Lower lobe of right lung (tissue), 2 donors: ENCODE measurements around the gene RAB40A. TPM values are rescaled to one million over a fixed set of nuclear protein-coding genes. Genes with fewer than 3 reads are reported as not detected.
"Not testable (repeated sequence)": the region's sequence is repeated elsewhere in the genome, so short reads cannot be mapped to it uniquely, and the experiment has no call there.

Experiments
- ATAC-seq, 2 donors: fragments of 200-7000 bp; cut with Tn5 transposase; one replicate each; pipeline ENCODE4 v1.9.1; 2020 to 2022; ENCODE audit warnings: mild to moderate bottlenecking in 2 of 2, moderate library complexity in 2 of 2
- DNase-seq: peaks from one replicate; pipeline ENCODE4 v3.0.0-alpha.2; 2020
- H3K27ac ChIP-seq: fragments of 200-600 bp; one replicate; pipeline ENCODE4 v1.8.0; 2022
- H3K27me3 ChIP-seq: fragments of 200-600 bp; one replicate; pipeline ENCODE4 v1.8.0; 2022; ENCODE audit warnings: low read depth
- H3K36me3 ChIP-seq: fragments of 200-600 bp; one replicate; pipeline ENCODE4 v1.8.0; 2022; ENCODE audit warnings: mild to moderate bottlenecking
- H3K4me1 ChIP-seq: fragments of 200-600 bp; one replicate; pipeline ENCODE4 v1.8.0; 2022
- H3K4me3 ChIP-seq: fragments of 200-600 bp; one replicate; pipeline ENCODE4 v1.8.0; 2022; ENCODE audit warnings: mild to moderate bottlenecking
- H3K9me3 ChIP-seq: fragments of 200-600 bp; one replicate; pipeline ENCODE4 v1.8.0; 2022
- intact Hi-C: fragments of 100-400 bp; cut with DNase I; formaldehyde crosslinking; loops from one replicate; pipeline ENCODE4 v1.11.0; 2022
- total RNA-seq: library from RNA; stranded (reverse); fragmentation: NEBNext Ultra II Directional; extraction: Animal tissue kit (Norgen Biotek cat#: 25700); gene quantifications from one replicate; pipeline ENCODE4 v1.2.1, GENCODE V29; 2021
- TF ChIP-seq, protein P1 (sequence below): fragments of 200-600 bp; IDR thresholded peaks from one replicate; pipeline ENCODE4 v1.8.0; 2022; ENCODE audit warnings: antibody characterized with exemption, mild to moderate bottlenecking
- donor health status: DM: no; HTN: yes; CAD: no; lungs with severe emphysema.

RAB40A gene
- total RNA-seq, 1 donor from 2014 or later: 0.53 TPM

GRCh38 chrX:103498786-103499185, 20.5 kb downstream of the RAB40A start:
- Histone ChIP-seq H3K36me3 (no peaks in the 10 kb centered on the region), H3K27ac (no peak overlapping the region), H3K9me3 (no peaks in the 10 kb centered on the region), H3K4me1 (no peaks in the 10 kb centered on the region), H3K27me3 (no peaks in the 10 kb centered on the region), H3K4me3 (no peak overlapping the region)
- DNase-seq (no peak), ATAC-seq (no peak)
- TF ChIP-seq, protein P1, sequence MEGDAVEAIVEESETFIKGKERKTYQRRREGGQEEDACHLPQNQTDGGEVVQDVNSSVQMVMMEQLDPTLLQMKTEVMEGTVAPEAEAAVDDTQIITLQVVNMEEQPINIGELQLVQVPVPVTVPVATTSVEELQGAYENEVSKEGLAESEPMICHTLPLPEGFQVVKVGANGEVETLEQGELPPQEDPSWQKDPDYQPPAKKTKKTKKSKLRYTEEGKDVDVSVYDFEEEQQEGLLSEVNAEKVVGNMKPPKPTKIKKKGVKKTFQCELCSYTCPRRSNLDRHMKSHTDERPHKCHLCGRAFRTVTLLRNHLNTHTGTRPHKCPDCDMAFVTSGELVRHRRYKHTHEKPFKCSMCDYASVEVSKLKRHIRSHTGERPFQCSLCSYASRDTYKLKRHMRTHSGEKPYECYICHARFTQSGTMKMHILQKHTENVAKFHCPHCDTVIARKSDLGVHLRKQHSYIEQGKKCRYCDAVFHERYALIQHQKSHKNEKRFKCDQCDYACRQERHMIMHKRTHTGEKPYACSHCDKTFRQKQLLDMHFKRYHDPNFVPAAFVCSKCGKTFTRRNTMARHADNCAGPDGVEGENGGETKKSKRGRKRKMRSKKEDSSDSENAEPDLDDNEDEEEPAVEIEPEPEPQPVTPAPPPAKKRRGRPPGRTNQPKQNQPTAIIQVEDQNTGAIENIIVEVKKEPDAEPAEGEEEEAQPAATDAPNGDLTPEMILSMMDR: no peak
- intact Hi-C loops: no loop called here

DNA sequence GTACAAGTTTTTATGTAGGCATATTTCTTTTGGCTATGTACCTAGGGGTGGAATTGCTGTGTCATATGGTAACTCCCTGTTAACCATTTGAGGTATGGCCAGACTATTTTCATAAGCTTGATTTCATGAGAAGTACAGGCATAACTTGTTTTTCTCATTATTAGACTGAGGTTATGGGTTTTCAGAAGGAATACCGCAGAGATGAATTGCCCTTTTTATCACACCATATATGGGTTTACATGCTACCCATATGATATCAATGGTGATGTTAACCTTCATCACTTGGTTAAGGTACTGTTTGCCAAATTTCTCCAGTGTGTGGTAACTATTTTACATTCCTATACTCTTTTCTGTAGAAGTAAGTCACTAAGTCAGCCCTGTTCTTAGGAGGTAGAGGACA, 23.5 kb downstream of the RAB40A start:
- H3K27ac ChIP-seq: no peak overlapping the region
- intact Hi-C loops: no loop called here
- TF ChIP-seq, protein P1: no peak
- no peak for ATAC-seq
- H3K27me3 ChIP-seq: no peaks in the 10 kb centered on the region
- DNase-seq: no peak
- no peaks in the 10 kb centered on the region for H3K4me1 ChIP-seq
- no peaks in the 10 kb centered on the region for H3K36me3 ChIP-seq
- H3K4me3 ChIP-seq: no peak overlapping the region
- H3K9me3 ChIP-seq: no peaks in the 10 kb centered on the region

GRCh38 chrX:103493578-103493977, 25.7 kb downstream of the RAB40A start:
- ATAC-seq, DNase-seq, H3K27me3 ChIP-seq, H3K36me3 ChIP-seq, H3K4me3 ChIP-seq, intact Hi-C loops, H3K9me3 ChIP-seq, H3K27ac ChIP-seq, H3K4me1 ChIP-seq: not testable (repeated sequence)

DNA sequence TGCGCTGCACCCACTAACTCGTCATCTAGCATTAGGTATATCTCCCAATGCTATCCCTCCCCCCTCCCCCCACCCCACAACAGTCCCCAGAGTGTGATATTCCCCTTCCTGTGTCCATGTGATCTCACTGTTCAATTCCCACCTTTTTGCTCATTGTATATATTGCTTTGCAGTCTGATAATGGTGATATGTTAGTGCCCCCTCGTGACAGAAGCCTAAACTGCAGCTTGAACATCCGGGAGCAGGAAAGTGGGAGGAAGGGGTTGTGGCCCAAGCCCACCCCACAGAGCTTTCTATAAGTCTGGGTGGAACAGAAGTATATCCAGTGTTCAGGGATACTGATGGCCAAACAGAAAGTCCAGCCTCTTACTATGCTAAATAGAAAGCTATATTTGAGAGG, 29.6 kb downstream of the RAB40A start:
- ATAC-seq: peak in 1 of 2 donors; percentile 39
- H3K9me3 ChIP-seq, H3K27ac ChIP-seq, H3K4me1 ChIP-seq, H3K27me3 ChIP-seq, H3K36me3 ChIP-seq, H3K4me3 ChIP-seq, intact Hi-C loops, DNase-seq: not testable (repeated sequence)
- TF ChIP-seq, protein P1: peak; percentile 34

DNA sequence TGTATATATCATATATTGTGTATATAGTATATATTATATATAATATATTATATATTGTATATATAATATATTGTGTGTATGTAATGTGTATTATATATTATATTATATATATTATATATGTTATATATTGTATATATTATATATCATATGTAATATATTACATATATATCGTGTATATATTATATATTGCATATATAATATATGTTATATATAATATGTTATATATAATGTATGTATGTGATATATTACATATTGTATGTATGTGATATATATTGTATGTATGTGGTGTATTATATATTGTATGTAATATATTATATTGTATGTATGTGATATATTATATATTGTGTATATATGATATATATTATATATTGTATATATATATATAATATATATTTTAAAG, 30.5 kb downstream of the RAB40A start:
- TF ChIP-seq, protein P1: no peak
- Histone ChIP-seq H3K36me3 (no peaks in the 10 kb centered on the region), H3K4me3 (no peak overlapping the region), H3K9me3 (no peaks in the 10 kb centered on the region), H3K27ac (no peak overlapping the region), H3K4me1 (no peaks in the 10 kb centered on the region), H3K27me3 (no peaks in the 10 kb centered on the region)
- no peak for ATAC-seq
- no peak for DNase-seq
- intact Hi-C loops: no loop called here

DNA sequence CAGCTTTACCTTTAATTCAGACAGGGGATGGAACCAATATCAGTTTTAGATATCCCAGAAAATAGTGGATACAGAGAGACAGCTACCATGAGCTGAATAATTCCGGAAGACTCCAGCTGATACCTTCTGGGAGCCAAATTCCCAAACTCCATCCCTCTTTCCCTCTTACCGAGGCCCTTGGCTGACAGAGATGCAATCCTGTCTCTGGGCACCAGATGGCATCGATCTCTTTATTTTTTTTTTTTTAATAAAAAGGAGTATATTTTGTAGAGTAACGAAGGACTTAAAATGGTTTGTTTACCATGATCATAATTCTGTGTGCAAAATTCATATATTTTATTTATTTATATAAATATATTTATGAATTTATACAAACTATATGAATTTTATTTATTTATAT, 31.0 kb downstream of the RAB40A start:
- Histone ChIP-seq H3K9me3 (no peaks in the 10 kb centered on the region), H3K27me3 (no peaks in the 10 kb centered on the region), H3K4me3 (no peak overlapping the region), H3K27ac (no peak overlapping the region), H3K4me1 (no peaks in the 10 kb centered on the region), H3K36me3 (no peaks in the 10 kb centered on the region)
- ATAC-seq: no peak
- TF ChIP-seq, protein P1: peak; percentile 18
- no peak for DNase-seq
- intact Hi-C loops: no loop called here
